Prostate gland (tissue), 2 donors: ENCODE data around the gene FAM168A. TPM values are rescaled to one million over a fixed set of nuclear protein-coding genes. Genes with fewer than 3 reads are reported as not detected.

Experiments used
- DNase-seq: peaks from one replicate; pipeline ENCODE4 v3.0.0-alpha.2; 2019; ENCODE audit warnings: low spot score
- H3K27ac ChIP-seq, 2 donors: fragments of 200-600 bp; sonication (generic); 2 replicates each; pipeline ENCODE4 v1.5.1; 2017 to 2019
- H3K27me3 ChIP-seq: fragments of 200-600 bp; sonication (generic); replicated peaks from 2 replicates; pipeline ENCODE4 v1.5.1; 2019; ENCODE audit not compliant: insufficient read depth
- H3K36me3 ChIP-seq, 2 donors: fragments of 200-600 bp; sonication (generic); 1 replicate in 1 of 2; 2 replicates in 1 of 2; pipeline versions ENCODE4 v1.5.1 to v1.8.1; 2017 to 2019
- H3K4me1 ChIP-seq: fragments of 200-600 bp; sonication (generic); replicated peaks from 2 replicates; pipeline ENCODE4 v1.5.1; 2019
- H3K4me3 ChIP-seq, 2 donors: fragments of 200-600 bp; sonication (generic); 2 replicates each; pipeline ENCODE4 v1.5.1; 2017 to 2019
- H3K9me3 ChIP-seq: fragments of 200-600 bp; sonication (generic); 2 replicates; pipeline ENCODE4 v1.5.1; 2017
- CTCF ChIP-seq, 4 experiments: fragments of 200-600 bp in 2 of 4; fragments of 450-650 bp in 2 of 4; sonication (generic) in 2 of 4; IDR thresholded peaks; 1 replicate in 3 of 4; 2 replicates in 1 of 4; pipeline ENCODE4 v1.5.1; 2016 to 2019; ENCODE audit warnings: antibody characterized with exemption in 4 of 4, mild to moderate bottlenecking in 2 of 4, moderate library complexity in 2 of 4
- POLR2A ChIP-seq: fragments of 450-650 bp; IDR thresholded peaks from one replicate; pipeline ENCODE4 v1.6.1; 2016; ENCODE audit warnings: antibody characterized with exemption, mild to moderate bottlenecking
- POLR2AphosphoS5 ChIP-seq: sonication (generic); formaldehyde crosslinking; IDR thresholded peaks from one replicate; pipeline ENCODE4 v1.6.1; 2017; ENCODE audit warnings: antibody characterized with exemption
- WGBS: methylation state at CpG from one replicate; pipeline ENCODE4 v1.1.5; 2018; 5-methylcytosine and 5-hydroxymethylcytosine counted together
- intact Hi-C: fragments of 100-400 bp; cut with DNase I; formaldehyde crosslinking; loops from one replicate; pipeline ENCODE4 v1.14.2; 2022
- total RNA-seq, 2 donors: library from RNA; depleted of rRNA; stranded (reverse); fragments of >200 nt; gene quantifications; one replicate each; pipeline ENCODE4 v1.1.0, GENCODE V29; 2016

FAM168A gene
- total RNA-seq, 2 donors from 2014 or later: 27.3 to 38.3 TPM

GRCh38 chr11:73401924-73402833, 195.7 kb downstream of the FAM168A start:
- no peaks in the 10 kb centered on the region for H3K36me3 ChIP-seq
- H3K27me3 ChIP-seq: no peaks in the 10 kb centered on the region
- H3K27ac ChIP-seq: no peak overlapping the region
- no peaks in the 10 kb centered on the region for H3K9me3 ChIP-seq
- intact Hi-C loops: loop anchor here (5.0 to 10.0 kb wide), 2 partner anchors 195 to 223 kb away; partner anchors contain the start of gene FAM168A
- TF ChIP-seq POLR2A: no peak
- TF ChIP-seq POLR2AphosphoS5: no peak
- TF ChIP-seq CTCF (IDR thresholded peaks at IDR 0.05): no peak
- WGBS: 89% methylated on average over 15 of the region's 15 CpGs
- H3K4me1 ChIP-seq: no peaks in the 10 kb centered on the region
- no peak overlapping the region for H3K4me3 ChIP-seq
- DNase-seq: no peak

GRCh38 chr11:73401217-73401923, 196.5 kb downstream of the FAM168A start:
- H3K27ac ChIP-seq: no peak overlapping the region
- DNase-seq: no peak
- H3K27me3 ChIP-seq: no peaks in the 10 kb centered on the region
- H3K36me3 ChIP-seq: no peaks in the 10 kb centered on the region
- intact Hi-C loops: loop anchor here (5.0 to 10.0 kb wide), 2 partner anchors 196 to 223 kb away; partner anchors contain the start of gene FAM168A
- WGBS: 82% methylated on average over 3 of the region's 3 CpGs
- TF ChIP-seq POLR2AphosphoS5 (no peak), POLR2A (no peak), CTCF (IDR thresholded peaks at IDR 0.05) (no peak)
- H3K4me1 ChIP-seq: no peaks in the 10 kb centered on the region
- no peaks in the 10 kb centered on the region for H3K9me3 ChIP-seq
- H3K4me3 ChIP-seq: no peak overlapping the region

GRCh38 chr11:73400293-73400692, 197.6 kb downstream of the FAM168A start:
- no peaks in the 10 kb centered on the region for H3K27me3 ChIP-seq
- no peaks in the 10 kb centered on the region for H3K9me3 ChIP-seq
- TF ChIP-seq CTCF (IDR thresholded peaks at IDR 0.05): no peak
- TF ChIP-seq POLR2AphosphoS5: no peak
- TF ChIP-seq POLR2A: no peak
- 95% methylated on average over 6 of the region's 6 CpGs for WGBS
- H3K27ac ChIP-seq: no peak overlapping the region
- DNase-seq: no peak
- intact Hi-C loops: loop anchor here (5.0 to 10.0 kb wide), 2 partner anchors 197 to 225 kb away; partner anchors contain the start of gene FAM168A
- no peaks in the 10 kb centered on the region for H3K4me1 ChIP-seq
- no peaks in the 10 kb centered on the region for H3K36me3 ChIP-seq
- no peak overlapping the region for H3K4me3 ChIP-seq

GRCh38 chr11:73399636-73400035, 198.3 kb downstream of the FAM168A start:
- H3K4me3 ChIP-seq: no peak overlapping the region
- intact Hi-C loops: loop anchor here (5.0 to 10.0 kb wide), 2 partner anchors 198 to 225 kb away; partner anchors contain the start of gene FAM168A
- H3K27ac ChIP-seq: no peak overlapping the region
- H3K4me1 ChIP-seq: no peaks in the 10 kb centered on the region
- no peak for TF ChIP-seq POLR2AphosphoS5
- TF ChIP-seq POLR2A: no peak
- no peak for TF ChIP-seq CTCF (IDR thresholded peaks at IDR 0.05)
- DNase-seq: no peak
- no peaks in the 10 kb centered on the region for H3K36me3 ChIP-seq
- 95% methylated on average over 4 of the region's 4 CpGs for WGBS
- H3K27me3 ChIP-seq: no peaks in the 10 kb centered on the region
- H3K9me3 ChIP-seq: no peaks in the 10 kb centered on the region
